ENCODE measurements around the gene ASB7. TPM values are rescaled to one million over a fixed set of nuclear protein-coding genes. Genes with fewer than 3 reads are reported as not detected.
A peak's percentile ranks its signal among the peaks of the same experiment; 100 is the strongest.

ASB7 gene
- polyA plus RNA-seq, 10 donors, result 7.6 to 10.6 (median 8.8) TPM

DNA sequence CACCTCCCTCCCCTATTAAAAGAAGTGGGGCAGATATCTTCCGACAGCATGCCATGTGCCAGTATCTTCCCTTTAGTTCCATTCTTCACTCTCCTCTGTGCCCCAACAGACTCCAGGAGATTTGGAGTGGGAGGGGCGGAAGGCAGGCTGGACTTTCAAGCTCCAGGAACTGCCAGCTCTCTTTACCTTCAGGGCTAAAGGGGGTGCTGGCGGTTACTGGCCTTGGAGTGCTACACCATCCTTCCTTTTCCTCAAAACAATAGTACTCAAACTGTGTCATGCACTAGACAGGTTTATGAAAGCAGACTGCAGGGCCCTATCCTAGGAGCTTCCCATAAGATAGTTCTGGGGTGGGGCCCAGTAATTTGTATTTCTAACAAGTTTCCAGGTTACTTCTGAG lies 6.4 kb upstream of the ASB7 start:
- no peak for DNase-seq

DNA sequence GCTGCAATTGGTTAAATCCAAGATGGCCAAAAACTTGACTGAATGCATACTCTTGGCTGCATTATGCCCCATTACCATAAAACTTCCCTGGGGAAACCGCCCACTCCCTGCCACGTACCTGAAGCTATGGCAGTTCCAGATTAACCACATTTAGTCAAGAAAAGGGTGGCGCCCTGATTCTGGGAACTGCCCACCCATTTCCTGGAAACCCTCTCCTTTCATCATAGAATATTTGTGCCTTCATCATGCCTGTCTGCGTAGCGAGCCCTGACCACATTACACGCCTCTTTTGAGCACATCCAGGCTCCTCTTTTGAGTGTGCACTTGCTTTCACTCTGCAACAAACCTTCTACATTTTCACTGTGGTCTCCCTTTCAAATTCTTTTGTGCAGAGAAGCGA lies 5.6 kb upstream of the ASB7 start:
- DNase-seq, result no peak

DNA sequence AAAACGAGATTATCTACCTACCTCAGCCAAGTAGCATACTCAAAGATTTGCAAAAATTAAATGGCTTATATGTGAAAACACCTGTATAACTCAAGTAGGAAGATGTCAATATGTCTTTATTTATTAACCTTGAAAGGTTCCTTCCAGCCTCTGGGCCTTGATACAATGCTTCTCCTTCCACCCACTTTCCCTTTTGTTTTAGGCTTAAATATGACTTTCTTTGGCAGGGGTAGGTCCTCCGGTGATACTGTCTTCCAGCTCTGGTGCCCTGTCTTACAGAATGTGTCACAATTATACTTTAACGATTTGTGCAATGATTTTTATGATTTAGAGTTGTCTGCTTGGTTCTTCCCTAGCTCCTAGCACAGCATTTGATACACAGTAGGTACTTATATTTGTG lies 4.5 kb upstream of the ASB7 start:
- DNase-seq, result no peak

DNA sequence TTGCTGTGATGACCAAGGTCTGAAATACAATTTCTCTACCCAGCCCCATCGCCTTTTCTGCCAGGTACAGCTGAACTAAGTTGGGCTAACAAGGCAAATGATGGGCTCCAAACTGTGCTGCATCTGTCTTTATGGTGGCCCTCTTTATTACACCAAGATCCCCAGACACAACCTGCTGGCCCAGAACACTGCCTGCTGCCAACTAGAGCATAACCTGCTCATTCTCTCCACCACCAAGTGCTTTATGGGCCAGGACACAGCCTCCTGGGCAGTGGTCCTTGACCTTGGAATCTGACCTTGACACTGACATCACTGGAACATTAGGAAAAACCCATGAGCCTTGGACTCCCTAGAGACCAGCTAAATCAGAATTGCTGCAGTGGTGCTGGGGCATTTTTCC lies 3.7 kb upstream of the ASB7 start:
- no peak for DNase-seq

DNA sequence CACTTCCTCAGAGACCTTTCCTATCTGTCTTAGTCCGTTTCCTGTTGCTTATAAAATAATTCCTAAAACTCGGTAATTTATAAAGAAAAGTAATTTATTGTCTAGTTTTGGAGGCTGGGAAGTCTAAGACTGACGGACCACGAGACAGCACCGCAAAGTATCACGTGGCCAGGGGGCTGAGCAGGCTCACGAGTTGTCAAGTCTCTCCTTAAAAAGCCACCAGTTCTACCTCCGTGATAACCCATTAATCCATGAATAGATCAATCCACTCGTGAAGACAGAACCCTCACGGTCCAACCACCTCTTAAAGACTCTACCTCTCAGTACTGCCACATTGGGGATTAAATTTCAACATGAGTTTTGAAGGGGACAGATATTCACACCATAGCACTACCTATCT lies 1.2 kb upstream of the ASB7 start:
- peak in 2 of 3 donors; percentile 2 to 12 for DNase-seq

DNA sequence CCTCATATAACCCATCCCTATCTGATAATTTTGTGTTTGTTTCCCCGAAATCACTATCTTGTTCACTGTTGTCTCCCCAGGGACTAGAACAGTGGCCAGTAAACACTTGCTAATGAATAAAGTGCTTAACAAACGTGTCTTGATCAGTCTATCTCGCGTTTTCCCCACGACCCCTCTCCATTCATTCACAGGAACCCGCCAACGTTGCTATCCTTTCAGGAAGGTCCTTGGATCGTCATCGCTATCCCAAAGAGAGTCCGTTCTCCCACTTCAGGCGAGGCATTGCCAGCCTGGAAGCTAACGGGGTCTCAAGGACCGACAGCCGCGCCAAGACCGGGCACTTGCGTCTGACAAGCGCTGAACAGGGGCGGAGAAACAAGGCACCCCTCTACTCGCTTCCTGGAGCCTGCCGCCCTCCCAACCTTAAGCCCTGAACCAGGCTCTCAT lies 749 bp upstream of the ASB7 start:
- peak in 1 of 3 donors; percentile 1 for DNase-seq

DNA sequence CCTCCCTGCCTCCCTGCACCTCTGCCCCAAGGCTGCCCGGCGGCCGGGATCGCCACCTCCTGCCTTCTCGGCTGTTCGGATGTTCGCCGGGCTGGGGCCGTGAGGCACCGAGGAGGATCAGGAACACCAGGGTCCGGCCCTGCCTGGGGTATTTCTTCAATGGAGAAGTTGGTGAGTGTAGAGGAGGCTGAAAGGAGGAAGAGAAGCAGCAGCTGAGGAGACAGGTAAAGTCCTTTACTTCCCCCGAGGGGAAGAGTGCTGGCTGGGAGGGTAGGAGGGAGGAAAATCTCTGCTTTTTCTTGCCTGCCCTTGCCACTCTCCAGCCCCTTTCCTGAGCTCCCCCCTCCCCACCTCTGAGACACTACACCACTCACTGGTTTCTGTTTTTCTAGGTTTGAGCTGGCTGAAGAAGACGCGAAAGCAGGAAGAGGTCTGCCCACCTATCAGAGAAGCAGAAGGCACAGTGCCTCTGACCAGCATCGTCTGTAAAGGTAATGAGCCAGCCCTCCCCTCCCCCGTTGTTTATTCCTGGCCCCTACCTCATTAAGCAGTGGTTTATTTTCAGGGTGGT lies 519 bp downstream of the ASB7 start:
- no peak for DNase-seq

DNA sequence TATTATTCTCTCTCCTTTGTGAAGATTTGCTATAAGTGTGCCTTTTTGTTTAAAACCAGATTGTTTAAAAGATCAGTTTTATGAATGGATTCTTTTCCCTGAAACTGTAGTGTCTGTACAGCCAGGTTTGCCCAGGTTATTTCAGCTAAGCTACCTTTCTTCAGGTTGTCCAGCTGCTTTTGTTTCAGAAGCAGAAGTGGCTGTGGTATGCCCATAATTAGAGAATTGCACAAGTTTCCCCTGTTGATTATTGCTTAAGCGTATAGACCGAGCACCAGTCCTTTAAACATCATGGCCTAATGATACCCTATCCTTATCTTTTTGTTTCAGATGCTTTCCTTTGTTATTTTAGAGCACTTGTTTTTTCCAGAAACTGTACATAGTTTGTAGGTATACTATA lies 10.2 kb downstream of the ASB7 start:
- DNase-seq, result no peak

DNA sequence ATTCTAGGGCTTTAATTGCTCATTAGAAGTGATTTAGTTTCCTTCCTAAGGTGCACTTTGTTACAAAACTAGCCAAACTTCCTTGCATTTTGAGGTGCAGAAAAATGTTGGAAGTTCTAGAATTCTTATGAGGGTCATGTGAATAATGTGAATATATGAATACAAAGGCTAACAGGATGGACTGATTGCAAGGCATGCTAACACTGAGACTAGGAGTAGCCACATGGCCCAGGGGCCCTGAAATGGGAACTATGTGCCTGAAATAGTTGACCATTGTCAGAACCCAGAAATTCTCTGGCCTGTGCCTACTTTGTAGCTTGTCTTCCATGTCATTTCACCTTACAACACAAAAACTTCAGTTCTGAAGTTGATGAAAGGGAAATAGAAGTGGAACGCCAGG lies 10.8 kb downstream of the ASB7 start:
- no peak for DNase-seq

DNA sequence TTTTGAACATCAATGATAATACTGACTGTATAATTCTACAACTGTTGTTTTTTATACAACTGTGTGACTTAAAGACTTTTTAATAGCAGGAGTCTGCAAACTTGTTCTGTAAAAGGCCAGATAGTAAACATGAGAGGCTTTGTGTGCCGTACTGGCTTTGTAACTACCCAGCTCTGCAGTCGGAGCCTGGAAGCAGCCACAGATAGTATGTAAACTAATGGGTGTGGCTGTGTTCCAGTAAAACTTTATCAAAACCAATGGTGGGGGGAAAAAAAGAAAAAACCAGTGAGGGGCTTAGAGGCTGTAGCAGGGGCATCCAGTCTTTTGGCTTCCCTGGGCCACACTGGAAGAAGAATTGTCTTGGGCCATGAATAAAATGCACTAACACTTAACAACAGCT lies 11.9 kb downstream of the ASB7 start:
- no peak for DNase-seq

DNA sequence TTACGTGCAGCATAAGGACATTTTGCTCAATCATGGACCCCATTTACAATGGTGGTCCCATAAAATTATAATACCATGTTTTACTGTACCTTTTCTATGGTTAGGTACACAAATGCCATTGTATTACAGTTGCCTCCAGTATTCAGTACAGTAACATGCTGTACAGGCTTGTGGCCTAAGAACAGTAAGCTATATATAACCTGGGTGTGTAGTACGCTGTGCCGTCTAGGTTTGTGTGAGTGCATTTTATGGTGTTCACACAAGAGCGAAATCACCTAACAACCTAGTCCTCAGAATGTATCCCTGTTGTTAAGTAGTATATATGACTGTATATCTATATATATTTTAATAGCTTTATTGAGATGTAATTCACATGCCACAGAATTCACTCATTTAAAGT lies 12.5 kb downstream of the ASB7 start:
- DNase-seq, result no peak

DNA sequence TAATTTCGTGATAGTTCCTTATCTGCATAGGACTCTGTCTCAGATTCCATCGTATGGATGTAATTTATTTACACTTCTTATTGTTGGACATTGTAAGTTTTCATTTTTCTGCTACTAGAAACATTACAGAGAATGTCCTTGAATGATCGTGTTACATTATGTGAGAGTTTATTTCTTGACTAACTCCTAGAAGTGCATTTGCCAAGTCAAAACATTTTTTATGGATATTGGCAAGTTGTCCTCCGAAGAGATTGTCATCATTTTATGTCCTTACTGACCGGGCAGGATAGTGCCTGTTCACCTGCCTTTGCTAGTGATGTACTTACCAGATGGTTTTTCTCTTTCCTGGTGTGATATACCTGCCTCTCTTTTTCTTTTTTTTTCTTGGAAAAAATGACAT lies 13.4 kb downstream of the ASB7 start:
- no peak for DNase-seq

DNA sequence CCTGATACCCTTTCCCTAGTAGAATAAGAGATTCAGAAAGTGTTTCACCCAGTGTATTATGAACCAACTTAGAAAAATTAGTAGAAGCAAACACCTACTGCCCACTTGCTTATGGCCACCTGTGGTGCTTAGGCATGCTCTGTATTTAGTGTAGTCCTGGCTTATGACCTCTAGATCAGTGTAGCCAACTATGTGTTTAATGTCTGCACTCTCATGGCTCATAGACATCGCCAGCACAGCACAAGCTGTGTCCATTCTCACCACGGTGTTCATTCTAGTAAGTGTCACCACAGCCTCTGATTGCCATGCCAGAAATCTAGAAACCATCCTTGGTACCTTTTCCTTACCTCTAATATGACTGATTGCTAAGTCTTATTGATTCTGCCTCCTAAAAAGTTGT lies 14.3 kb downstream of the ASB7 start:
- no peak for DNase-seq

DNA sequence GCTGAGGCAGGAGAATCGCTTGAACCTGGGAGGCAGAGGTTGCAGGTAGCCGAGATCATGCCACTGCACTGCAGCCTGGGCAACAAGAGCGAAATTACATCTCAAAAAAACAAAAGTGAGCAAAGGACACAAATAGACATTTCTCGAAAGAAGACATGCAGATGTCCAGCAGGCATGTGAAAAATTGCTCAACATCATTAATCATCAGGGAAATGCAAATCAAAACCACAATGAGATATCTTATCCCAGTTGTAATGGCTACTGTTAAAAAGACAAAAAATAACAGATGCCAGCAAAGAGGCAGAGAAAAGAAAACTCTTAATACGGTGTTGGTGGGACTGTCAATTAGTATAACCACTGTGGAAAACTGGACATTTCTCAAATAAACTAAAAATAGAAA lies 20.9 kb downstream of the ASB7 start:
- peak in 1 of 3 donors; percentile 28 for DNase-seq

DNA sequence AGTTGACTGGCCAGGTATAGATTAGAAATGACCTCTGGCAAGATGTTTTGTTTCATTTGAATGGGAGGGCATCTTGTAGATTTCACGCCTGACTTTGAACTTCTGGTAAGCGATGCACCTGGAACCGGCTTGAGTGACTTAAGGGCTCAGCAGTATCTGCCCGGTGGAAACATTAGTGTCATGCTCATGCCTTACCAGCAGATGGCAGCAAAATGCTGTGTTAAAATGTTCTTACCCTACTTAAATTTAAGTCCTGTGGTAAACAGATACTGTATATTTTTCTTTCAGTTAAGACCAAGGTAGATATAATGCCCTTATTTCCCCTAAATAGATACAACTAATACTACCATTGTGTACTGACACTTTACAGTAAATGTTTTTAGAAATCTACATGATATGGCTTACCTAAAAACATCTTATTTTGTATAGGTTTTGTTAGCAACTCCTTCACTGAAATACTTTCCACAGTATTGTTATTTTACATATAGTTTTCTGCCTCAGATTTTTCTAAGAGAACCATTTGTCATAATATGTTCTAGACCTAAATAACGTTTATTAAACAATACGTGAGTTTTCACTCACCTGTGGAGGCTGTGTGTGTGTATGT lies 25.5 kb downstream of the ASB7 start:
- peak; percentile 76 to 91 (median 87) for DNase-seq

DNA sequence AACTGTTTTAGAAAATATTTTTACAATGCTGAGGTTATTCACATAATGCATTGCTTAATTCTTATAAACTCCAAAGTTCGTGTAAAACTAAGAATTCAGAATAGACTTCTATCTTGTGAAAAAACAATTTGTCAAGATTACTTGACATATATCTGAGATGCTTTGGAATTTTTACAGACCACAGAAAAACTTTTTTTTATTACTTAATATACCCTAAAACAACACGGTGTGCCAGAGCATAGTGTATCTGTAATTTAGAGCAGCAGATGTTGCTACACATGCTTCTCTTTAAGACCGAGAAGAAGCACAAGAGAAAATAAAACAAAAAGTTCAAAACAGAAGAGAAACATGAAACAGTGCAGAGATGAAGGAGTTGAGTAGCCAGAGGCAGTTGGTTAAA lies 26.4 kb downstream of the ASB7 start:
- peak in 1 of 3 donors; percentile 39 for DNase-seq

DNA sequence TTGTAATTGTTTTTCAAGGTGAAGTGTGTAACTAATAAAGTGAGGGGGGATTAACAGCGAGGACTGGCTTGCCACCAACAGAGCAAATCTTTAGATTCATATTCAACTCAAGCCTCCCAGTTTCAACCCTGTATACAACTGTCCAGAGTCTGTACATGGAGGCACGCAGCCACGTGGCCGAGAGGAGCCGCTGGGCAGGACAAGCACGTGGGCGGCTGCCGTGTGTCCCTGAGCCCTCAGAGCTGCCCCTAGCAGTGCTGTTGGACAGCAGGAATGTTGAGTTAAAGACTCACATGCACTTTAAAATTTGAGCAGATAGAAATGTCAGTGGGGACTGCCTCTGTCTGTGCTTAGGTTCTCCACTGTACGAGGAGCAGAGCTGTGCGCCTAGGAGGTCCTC lies 29.4 kb downstream of the ASB7 start:
- DNase-seq, result no peak

DNA sequence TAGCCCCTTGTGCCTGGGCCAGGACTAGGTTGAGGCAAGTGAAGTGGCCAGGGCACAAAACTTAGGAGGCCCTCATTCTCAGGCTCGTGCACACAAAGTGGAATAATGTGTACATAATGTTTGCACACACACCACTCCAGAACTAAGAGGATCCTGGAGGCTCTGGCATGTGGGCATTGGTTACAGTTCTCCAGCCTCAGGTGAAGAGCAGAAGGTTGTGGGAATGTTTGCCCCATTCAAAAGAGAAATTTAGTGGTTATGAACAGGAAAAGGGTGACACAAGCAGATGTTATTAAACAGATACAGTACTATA lies 31.3 kb downstream of the ASB7 start:
- no peak for DNase-seq

DNA sequence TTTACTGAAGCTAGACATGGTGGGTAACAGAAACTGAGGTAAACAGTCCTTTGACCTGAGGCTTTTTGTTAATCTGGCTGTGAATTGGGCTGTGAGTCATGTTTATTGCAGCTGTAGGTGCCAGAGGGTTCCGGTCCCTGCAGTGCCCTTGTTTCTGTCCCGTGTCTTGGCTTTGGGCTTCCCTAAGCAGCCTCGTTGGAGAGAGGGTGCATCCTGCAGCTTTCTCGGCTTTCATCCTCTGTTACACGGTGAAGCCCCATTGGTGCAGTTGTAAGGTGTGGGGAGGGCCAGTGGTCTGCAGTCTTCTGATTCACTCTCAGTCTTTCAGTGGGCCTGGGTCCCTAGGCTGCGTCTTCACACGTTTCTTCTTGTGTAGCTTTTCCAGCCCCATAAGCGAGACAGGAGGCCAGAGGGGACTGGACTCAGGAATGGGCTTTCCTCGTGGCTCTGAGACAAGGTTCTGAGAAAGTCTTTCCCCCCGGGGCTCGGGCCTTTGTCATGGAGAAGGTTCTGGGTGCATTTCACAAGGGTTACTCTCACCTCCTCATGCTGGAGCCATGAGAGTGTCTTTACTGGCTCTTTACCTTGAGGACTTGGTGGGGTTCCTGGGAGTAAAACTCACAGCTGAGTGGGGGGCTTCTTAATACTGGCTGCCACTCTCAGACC lies 33.1 kb downstream of the ASB7 start:
- DNase-seq, result no peak

DNA sequence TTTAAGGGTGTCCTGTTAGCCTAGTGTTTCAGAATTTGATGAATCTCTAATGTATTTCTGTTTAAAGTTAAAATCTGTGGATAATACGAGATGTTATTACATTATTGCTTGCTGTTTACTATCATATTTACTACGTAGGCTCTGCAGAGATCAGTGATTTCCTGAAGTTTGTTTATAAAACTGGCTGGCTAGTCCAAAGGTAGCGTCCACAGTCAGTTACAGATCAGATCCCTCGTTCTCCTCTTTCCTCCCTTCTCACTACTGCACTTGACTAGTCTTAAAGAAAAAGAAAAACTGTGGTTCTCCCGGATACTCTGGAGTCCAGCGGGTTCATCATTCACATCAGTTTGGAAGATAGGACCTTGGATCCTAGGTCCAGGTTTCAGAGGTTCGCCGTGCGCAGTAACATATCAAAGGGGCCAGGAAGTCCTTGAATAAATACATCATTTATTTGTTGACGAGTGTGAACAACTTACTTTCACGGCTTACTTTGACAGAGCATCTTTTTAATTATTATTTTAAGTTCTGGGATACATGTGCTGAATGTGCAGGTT lies 35.9 kb downstream of the ASB7 start:
- no peak for DNase-seq

DNA sequence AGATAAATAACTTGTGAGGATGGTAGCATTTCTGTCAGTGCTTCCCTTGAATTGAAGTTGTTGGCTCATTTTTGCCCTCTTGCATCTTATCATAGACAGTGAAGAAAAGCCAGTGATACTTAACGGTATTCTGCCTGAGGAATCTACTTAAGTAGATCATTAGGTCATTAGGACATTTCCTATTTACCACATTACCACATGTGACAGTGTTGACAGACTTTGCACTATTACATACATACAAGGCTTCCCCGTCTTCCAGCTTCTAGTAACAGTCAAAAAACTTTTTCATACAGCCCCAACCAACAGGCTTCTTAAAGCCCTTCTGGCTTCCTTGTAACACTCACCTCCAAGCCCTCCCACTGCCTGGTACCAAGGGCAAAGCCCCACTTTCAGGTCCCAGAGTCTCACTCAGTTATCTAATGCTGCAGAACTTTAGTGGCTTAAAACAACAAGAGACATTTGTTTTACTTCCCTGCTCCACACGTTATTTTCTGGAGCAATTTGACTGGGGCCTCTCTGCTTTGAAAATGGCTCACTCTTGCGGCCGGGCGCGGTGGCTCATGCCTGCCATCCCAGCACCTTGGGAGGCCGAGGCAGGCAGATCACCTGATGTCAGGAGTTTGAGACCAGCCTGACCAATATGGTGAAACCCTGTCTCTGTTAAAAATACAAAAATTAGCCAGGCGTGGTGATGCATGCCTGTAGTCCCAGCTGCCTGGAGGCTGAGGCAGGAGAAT lies 40.0 kb downstream of the ASB7 start:
- DNase-seq, result no peak

DNA sequence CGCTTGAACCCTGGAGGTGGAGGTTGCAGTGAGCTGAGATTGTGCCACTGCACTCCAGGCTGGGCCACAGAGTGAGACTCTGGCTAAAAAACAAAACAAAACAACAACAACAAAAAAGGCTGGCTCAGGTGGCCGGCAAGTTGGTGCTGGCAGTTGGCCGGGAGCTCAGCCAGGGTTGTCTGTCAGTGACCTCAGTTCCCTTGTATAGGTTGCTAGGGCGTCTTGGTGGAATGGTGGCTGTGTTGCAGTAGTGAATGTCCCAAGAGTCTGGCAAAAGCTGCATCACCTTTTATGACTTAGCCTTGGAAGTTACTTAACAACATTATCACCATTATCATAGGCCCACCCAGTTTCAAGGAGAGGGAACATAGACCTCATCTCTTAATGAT lies 40.6 kb downstream of the ASB7 start:
- DNase-seq, result no peak

DNA sequence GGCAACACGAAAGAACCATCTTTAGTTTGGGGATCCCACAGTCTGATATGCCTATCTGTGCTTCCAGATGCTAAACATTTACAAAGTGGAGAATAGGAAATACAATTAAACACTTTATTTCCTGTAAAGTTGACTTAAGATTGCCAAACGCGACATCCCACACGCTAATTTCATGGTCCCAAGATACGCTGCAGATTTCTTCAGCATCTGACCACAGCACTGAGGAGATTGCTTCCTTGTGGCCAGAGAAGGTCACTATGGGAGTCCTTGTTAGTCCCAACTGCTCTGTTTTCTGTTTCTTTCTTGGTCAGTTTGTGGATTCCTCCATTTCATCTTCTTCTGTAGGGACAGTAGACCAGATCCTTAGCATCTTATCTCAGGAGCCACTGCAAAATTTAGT lies 43.3 kb downstream of the ASB7 start:
- no peak for DNase-seq

Measured in muscle of back (tissue), 11 donors.